ENCODE data around the gene STX4.
"Not testable (repeated sequence)": the region's sequence is repeated elsewhere in the genome, so short reads cannot be mapped to it uniquely, and the experiment has no call there.

Gene STX4

DNA sequence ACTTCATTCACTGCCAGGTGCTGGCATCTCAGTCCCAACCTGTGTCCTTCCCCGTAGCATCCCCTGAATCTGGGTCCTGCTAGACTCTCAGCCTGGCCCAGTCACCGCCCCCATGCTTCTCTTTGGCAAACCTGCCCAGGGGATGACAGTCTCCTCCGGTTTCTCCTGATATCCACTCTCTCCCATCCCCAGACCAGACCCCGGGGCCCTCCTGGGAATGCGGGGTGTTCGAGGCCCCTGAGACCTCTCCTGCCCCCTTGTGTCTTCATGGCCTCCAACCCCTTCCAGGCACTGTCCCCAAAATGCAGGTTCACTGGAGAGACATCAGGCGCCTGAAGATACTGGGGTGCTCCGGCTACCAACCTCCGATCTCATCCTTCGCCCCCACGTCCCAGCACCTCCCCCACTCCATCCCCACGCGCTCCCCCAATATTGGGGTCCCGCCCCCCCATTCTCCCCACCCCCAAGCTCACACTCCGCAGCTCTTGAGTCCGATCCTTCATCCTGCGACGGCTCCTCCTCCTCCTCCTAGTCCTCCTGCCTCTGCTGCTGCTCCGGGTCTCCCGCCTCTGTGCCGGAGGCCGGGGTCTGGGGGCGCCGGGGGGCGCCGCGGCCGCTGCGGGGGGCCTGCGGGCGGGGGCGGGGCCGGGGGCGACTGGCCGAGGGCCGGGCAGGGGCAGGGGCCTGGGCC, 23.3 kb upstream of the STX4 start:
- TF ChIP-seq TOX (CRISPR knock-in tag; IDR thresholded peaks at IDR 0.05; ENCODE audit: borderline replicate concordance) = no peak
- TF ChIP-seq, protein P1, sequence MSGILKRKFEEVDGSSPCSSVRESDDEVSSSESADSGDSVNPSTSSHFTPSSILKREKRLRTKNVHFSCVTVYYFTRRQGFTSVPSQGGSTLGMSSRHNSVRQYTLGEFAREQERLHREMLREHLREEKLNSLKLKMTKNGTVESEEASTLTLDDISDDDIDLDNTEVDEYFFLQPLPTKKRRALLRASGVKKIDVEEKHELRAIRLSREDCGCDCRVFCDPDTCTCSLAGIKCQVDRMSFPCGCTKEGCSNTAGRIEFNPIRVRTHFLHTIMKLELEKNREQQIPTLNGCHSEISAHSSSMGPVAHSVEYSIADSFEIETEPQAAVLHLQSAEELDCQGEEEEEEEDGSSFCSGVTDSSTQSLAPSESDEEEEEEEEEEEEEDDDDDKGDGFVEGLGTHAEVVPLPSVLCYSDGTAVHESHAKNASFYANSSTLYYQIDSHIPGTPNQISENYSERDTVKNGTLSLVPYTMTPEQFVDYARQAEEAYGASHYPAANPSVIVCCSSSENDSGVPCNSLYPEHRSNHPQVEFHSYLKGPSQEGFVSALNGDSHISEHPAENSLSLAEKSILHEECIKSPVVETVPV (CRISPR knock-in tag; IDR thresholded peaks at IDR 0.05) = no peak
- peak; percentile 50 for ATAC-seq

DNA sequence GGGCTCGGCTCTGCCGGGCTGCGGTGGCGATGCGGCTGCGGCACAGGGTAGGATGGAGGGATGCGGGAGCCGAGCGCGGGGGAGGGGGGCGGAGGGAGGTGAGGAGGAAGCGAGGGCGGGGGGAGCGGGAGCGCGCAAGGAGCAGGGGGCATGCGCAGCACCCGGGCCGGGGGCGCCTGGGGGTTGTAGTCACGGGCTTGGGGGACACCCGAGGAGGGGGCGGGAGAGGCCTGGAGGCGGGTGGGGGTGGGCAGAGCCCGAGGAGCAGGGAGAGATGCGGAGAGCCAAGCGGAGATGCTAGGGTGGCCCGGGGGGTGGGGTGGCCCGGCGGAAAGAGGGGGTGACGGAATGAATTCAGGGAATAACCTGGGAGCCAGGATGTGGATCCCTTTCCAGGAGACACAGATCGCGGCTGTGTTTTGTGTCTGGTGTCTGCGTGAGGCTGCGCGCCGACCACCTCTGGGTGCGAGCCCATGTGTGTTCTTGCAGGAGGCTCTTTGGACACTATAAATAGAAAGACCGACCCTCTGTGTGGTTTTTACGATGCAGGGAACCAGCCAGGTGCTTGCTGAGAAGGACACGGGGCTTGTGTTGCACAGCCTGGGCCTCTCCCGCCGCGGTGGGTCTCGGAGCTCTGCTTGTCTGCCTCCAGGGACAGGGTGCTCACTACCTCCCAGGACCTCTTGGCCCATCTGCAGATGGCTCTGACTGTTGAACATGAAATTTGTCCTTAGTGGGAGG, 22.6 kb upstream of the STX4 start, which contains the start of gene STX1B:
Gene STX1B (minus strand): TSS at position 54 of the 741 bp plus-strand sequence. CDS start 242 bp downstream, outside the sequence.
- peak; percentile 68 for ATAC-seq
- TF ChIP-seq, protein P2, sequence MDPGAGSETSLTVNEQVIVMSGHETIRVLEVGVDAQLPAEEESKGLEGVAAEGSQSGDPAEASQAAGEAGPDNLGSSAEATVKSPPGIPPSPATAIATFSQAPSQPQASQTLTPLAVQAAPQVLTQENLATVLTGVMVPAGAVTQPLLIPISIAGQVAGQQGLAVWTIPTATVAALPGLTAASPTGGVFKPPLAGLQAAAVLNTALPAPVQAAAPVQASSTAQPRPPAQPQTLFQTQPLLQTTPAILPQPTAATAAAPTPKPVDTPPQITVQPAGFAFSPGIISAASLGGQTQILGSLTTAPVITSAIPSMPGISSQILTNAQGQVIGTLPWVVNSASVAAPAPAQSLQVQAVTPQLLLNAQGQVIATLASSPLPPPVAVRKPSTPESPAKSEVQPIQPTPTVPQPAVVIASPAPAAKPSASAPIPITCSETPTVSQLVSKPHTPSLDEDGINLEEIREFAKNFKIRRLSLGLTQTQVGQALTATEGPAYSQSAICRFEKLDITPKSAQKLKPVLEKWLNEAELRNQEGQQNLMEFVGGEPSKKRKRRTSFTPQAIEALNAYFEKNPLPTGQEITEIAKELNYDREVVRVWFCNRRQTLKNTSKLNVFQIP (CRISPR knock-in tag; IDR thresholded peaks at IDR 0.05; ENCODE audit: borderline replicate concordance, low read depth) = no peak
- no peak for TF ChIP-seq ZNF70 (CRISPR knock-in tag; IDR thresholded peaks at IDR 0.05)
- TF ChIP-seq ESRRG (CRISPR knock-in tag; IDR thresholded peaks at IDR 0.05) = no peak
- TF ChIP-seq ZC3H10 (CRISPR knock-in tag; IDR thresholded peaks at IDR 0.05) = no peak
- no peak for TF ChIP-seq OSR1 (CRISPR knock-in tag; IDR thresholded peaks at IDR 0.05)
- TF ChIP-seq ISL1 (CRISPR knock-in tag; IDR thresholded peaks at IDR 0.05) = no peak
- no peak for TF ChIP-seq RARB (CRISPR knock-in tag; IDR thresholded peaks at IDR 0.05)

DNA sequence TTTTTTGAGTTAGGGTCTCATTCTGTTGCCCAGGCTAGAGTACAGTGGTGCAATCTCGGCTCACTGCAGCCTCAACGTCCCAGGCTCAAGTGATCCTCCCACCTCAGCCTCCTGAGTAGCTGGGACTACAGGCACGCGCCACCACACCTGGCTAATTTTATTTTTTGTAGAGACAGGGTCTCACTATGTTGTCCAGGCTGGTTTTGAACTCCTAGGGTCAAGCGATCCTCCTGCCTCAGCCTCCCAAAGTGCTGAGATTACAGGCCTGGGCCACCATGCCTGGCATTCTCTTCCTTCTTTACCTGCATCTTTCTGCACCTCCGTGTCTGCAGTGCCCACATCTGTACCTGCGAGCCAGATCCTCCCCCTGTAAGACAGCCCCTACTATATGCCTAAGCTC, 21.5 kb upstream of the STX4 start:
- ATAC-seq = not testable (repeated sequence)

DNA sequence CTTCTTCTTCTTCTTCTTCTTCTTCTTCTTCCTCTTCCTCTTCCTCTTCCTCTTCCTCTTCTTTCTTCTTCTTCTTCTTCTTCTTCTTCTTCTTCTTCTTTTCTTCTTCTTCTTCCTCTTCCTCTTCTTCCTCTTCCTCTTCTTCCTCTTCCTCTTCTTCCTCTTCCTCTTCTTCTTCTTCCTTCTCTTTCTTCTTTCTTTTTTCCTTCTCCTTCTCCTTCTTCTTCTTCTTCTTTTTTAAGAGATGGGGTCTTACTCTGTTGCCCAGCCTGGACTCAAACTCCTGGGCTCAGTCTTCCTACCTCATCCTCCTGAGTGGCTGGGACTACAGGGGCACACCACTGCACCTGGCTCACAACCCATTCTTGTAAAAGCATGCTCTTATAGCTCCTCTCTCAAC, 20.1 kb upstream of the STX4 start:
- not testable (repeated sequence) for ATAC-seq

DNA sequence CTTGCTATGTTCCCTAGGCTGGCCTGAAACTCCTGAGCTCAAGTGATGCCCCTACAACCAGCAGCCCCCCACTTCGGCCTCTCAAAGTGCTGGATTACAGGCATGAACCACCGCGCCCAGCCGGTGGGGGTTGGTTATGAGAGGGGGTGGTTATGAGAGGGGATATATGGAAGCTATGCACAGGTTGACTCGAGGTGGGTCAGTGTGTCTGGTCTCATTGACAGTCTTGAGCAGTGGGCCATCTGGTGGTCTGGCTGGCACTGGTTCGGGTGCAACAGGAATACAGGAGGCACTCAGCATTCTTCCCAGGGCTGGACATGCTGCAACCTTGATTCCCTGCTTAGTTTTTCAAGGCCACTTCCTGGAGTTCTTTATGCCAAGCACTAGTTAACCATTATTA, 17.3 kb upstream of the STX4 start:
- ATAC-seq = peak; percentile 59
- TF ChIP-seq OSR1 (CRISPR knock-in tag; IDR thresholded peaks at IDR 0.05) (no peak), ZFP30 (CRISPR knock-in tag; IDR thresholded peaks at IDR 0.05) (no peak), ZNF565 (CRISPR knock-in tag; conservative IDR thresholded peaks at IDR 0.05; ENCODE audit: low read depth) (no peak), ESRRG (CRISPR knock-in tag; IDR thresholded peaks at IDR 0.05) (no peak), SNAI2 (CRISPR knock-in tag; IDR thresholded peaks at IDR 0.05) (no peak)
- TF ChIP-seq, protein P3, sequence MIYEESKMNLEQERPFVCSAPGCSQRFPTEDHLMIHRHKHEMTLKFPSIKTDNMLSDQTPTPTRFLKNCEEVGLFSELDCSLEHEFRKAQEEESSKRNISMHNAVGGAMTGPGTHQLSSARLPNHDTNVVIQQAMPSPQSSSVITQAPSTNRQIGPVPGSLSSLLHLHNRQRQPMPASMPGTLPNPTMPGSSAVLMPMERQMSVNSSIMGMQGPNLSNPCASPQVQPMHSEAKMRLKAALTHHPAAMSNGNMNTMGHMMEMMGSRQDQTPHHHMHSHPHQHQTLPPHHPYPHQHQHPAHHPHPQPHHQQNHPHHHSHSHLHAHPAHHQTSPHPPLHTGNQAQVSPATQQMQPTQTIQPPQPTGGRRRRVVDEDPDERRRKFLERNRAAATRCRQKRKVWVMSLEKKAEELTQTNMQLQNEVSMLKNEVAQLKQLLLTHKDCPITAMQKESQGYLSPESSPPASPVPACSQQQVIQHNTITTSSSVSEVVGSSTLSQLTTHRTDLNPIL (CRISPR knock-in tag; IDR thresholded peaks at IDR 0.05; ENCODE audit: low read depth) = no peak
- TF ChIP-seq, protein P4, sequence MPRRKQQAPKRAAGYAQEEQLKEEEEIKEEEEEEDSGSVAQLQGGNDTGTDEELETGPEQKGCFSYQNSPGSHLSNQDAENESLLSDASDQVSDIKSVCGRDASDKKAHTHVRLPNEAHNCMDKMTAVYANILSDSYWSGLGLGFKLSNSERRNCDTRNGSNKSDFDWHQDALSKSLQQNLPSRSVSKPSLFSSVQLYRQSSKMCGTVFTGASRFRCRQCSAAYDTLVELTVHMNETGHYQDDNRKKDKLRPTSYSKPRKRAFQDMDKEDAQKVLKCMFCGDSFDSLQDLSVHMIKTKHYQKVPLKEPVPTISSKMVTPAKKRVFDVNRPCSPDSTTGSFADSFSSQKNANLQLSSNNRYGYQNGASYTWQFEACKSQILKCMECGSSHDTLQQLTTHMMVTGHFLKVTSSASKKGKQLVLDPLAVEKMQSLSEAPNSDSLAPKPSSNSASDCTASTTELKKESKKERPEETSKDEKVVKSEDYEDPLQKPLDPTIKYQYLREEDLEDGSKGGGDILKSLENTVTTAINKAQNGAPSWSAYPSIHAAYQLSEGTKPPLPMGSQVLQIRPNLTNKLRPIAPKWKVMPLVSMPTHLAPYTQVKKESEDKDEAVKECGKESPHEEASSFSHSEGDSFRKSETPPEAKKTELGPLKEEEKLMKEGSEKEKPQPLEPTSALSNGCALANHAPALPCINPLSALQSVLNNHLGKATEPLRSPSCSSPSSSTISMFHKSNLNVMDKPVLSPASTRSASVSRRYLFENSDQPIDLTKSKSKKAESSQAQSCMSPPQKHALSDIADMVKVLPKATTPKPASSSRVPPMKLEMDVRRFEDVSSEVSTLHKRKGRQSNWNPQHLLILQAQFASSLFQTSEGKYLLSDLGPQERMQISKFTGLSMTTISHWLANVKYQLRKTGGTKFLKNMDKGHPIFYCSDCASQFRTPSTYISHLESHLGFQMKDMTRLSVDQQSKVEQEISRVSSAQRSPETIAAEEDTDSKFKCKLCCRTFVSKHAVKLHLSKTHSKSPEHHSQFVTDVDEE (CRISPR knock-in tag; IDR thresholded peaks at IDR 0.05) = no peak

DNA sequence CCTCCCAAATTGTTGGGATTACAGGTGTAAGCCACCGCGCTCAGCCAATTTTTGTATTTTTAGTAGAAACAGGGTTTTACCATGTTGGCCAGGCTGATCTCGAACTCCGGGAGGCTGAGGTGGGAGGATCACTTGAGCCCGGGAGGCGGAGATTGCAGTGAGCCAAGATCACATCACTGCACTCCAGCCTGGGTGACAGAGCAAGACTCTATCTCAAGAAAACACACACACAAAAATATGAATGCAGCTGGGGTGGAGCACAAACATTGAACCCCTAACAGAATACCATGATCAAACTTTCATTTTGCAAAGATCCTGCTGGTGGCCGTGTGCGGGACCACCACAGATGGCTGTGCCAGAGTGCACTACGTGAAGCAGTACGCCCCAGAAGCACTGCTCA, 15.6 kb upstream of the STX4 start:
- not testable (repeated sequence) for ATAC-seq

DNA sequence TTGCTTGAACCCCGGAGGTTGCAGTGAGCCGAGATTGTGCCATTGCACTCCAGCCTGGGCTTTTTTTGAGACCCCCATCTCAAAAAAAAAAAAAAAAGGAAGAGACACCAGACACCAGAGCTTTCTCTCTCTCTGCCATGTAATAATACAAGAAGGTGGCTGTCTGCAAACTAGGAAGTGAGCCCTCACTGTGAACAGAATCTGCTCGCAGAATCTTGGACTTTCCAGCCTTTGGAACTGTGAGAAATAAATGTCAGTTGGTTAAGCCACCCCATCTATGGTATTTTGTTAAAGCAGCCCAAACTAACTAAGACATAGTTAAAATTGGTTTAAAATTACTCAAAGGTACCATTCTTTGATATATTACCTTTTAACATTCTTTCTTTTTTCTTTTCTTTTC, 12.8 kb upstream of the STX4 start:
- TF ChIP-seq ZC3H10 (CRISPR knock-in tag; IDR thresholded peaks at IDR 0.05) = no peak
- no peak for TF ChIP-seq ZFP30 (CRISPR knock-in tag; IDR thresholded peaks at IDR 0.05)
- no peak for TF ChIP-seq ZNF8 (CRISPR knock-in tag; IDR thresholded peaks at IDR 0.05)
- TF ChIP-seq CSDC2 (CRISPR knock-in tag; IDR thresholded peaks at IDR 0.05) = no peak
- no peak for TF ChIP-seq BACH2 (CRISPR knock-in tag; IDR thresholded peaks at IDR 0.05; ENCODE audit: borderline replicate concordance)
- no peak for TF ChIP-seq GLIS3 (CRISPR knock-in tag; IDR thresholded peaks at IDR 0.05)
- no peak for TF ChIP-seq ISL1 (CRISPR knock-in tag; IDR thresholded peaks at IDR 0.05)
- no peak for TF ChIP-seq ZNF565 (CRISPR knock-in tag; conservative IDR thresholded peaks at IDR 0.05; ENCODE audit: low read depth)
- no peak for TF ChIP-seq OSR1 (CRISPR knock-in tag; IDR thresholded peaks at IDR 0.05)
- no peak for ATAC-seq
